CD14-positive monocyte (primary cell): ENCODE results near the gene PRKCA. TPM values are rescaled to one million over a fixed set of nuclear protein-coding genes. Genes with fewer than 3 reads are reported as not detected.

Experiments used
- DNase-seq, 3 donors: peaks; one replicate each; pipeline ENCODE4 v3.0.0-alpha.2; 2011 to 2022
- H2AFZ ChIP-seq: 2 replicates; pipeline ENCODE4 v1.6.0; 2012; ENCODE audit warnings: mild to moderate bottlenecking, low read depth, low read length, inconsistent platforms; ENCODE audit not compliant: insufficient read depth, poor library complexity, severe bottlenecking
- H3K27ac ChIP-seq, 2 donors: 1 replicate in 1 of 2; 2 replicates in 1 of 2; pipeline ENCODE4 v1.5.1; 2012 to 2013; ENCODE audit warnings: low read length in 2 of 2, control low read depth in 1 of 2, inconsistent platforms in 1 of 2, low read depth in 1 of 2, mild to moderate bottlenecking in 1 of 2
- H3K27me3 ChIP-seq, 2 donors: one replicate each; pipeline versions ENCODE4 v1.6.0 to v1.6.1; 2011 to 2013; ENCODE audit warnings: low read length in 2 of 2; ENCODE audit not compliant: control insufficient read depth in 2 of 2, insufficient read depth in 2 of 2
- H3K36me3 ChIP-seq, 2 donors: replicated peaks in 1 of 2; 1 replicate in 1 of 2; 2 replicates in 1 of 2; pipeline versions ENCODE4 v1.5.1 to v1.6.1; 2012 to 2013; ENCODE audit warnings: low read length in 2 of 2, control low read depth in 1 of 2, inconsistent platforms in 1 of 2, mild to moderate bottlenecking in 1 of 2; ENCODE audit not compliant: insufficient read depth in 2 of 2, control insufficient read depth in 1 of 2
- H3K4me1 ChIP-seq, 2 donors: 1 replicate in 1 of 2; 2 replicates in 1 of 2; pipeline versions ENCODE4 v1.5.1 to v1.6.1; 2012 to 2013; ENCODE audit warnings: low read length in 2 of 2, control low read depth in 1 of 2, inconsistent platforms in 1 of 2, mild to moderate bottlenecking in 1 of 2, moderate library complexity in 1 of 2; ENCODE audit not compliant: insufficient read depth in 2 of 2, control insufficient read depth in 1 of 2
- H3K4me2 ChIP-seq: replicated peaks from 2 replicates; pipeline ENCODE3; 2012; ENCODE audit warnings: low read length, moderate library complexity, mild to moderate bottlenecking; ENCODE audit not compliant: poor library complexity, severe bottlenecking; ENCODE audit errors: extremely low read depth
- H3K4me3 ChIP-seq, 3 experiments: fragments of 200-600 bp in 1 of 3; sonication (generic) in 1 of 3; replicated peaks in 1 of 3; 1 replicate in 2 of 3; 2 replicates in 1 of 3; pipeline ENCODE4 v1.5.1; 2011 to 2013; ENCODE audit warnings: low read length in 3 of 3, mild to moderate bottlenecking in 3 of 3, control low read depth in 2 of 3, low read depth in 2 of 3, inconsistent platforms in 1 of 3, moderate library complexity in 1 of 3
- H3K79me2 ChIP-seq: 2 replicates; pipeline ENCODE4 v1.6.0; 2012; ENCODE audit warnings: mild to moderate bottlenecking, control low read depth, inconsistent platforms, low read length, moderate library complexity; ENCODE audit not compliant: insufficient read depth
- H3K9ac ChIP-seq: 2 replicates; pipeline ENCODE4 v1.6.0; 2017; ENCODE audit warnings: low read length, mild to moderate bottlenecking; ENCODE audit not compliant: insufficient read depth, poor library complexity, severe bottlenecking
- H3K9me3 ChIP-seq, 2 donors: replicated peaks in 1 of 2; 1 replicate in 1 of 2; 2 replicates in 1 of 2; pipeline versions ENCODE4 v1.5.1 to v1.6.1; 2012 to 2013; ENCODE audit warnings: low read length in 2 of 2, control low read depth in 1 of 2; ENCODE audit not compliant: control insufficient read depth in 1 of 2, insufficient read depth in 1 of 2
- H4K20me1 ChIP-seq: 2 replicates; pipeline ENCODE4 v1.6.0; 2012; ENCODE audit warnings: mild to moderate bottlenecking, low read length, control low read depth, moderate library complexity; ENCODE audit not compliant: insufficient read depth
- H3K27ac Mint-ChIP-seq, 7 donors: one replicate each; pipeline ENCODE4 v1.8.0; 2020; ENCODE audit warnings: mild to moderate bottlenecking in 7 of 7, mixed read lengths in 7 of 7, moderate library complexity in 6 of 7, inconsistent platforms in 2 of 7
- H3K27me3 Mint-ChIP-seq, 3 donors: one replicate each; pipeline ENCODE4 v1.8.0; 2021 to 2022; ENCODE audit warnings: low read depth in 3 of 3, mild to moderate bottlenecking in 3 of 3, mixed read lengths in 3 of 3, moderate library complexity in 3 of 3, inconsistent platforms in 1 of 3
- H3K36me3 Mint-ChIP-seq, 2 donors: one replicate each; pipeline ENCODE4 v1.8.0; 2020; ENCODE audit warnings: mixed read lengths in 2 of 2, inconsistent platforms in 1 of 2, mild to moderate bottlenecking in 1 of 2
- H3K4me1 Mint-ChIP-seq: one replicate; pipeline ENCODE4 v1.8.0; 2020; ENCODE audit warnings: mild to moderate bottlenecking, mixed read lengths
- H3K4me3 Mint-ChIP-seq, 2 donors: one replicate each; pipeline ENCODE4 v1.8.0; 2020; ENCODE audit warnings: mild to moderate bottlenecking in 2 of 2, mixed read lengths in 2 of 2, moderate library complexity in 1 of 2
- H3K9me3 Mint-ChIP-seq, 7 donors: one replicate each; pipeline ENCODE4 v1.8.0; 2020 to 2022; ENCODE audit warnings: mixed read lengths in 7 of 7, mild to moderate bottlenecking in 6 of 7, moderate library complexity in 6 of 7, inconsistent platforms in 2 of 7
- CTCF ChIP-seq: fragments of 200-600 bp; IDR thresholded peaks from one replicate; pipeline ENCODE4 v1.8.0; 2022; ENCODE audit warnings: antibody characterized with exemption, mild to moderate bottlenecking
- WGBS: methylation state at CpG from one replicate; pipeline ENCODE4 v1.1.5; 2013; ENCODE audit warnings: missing lambda C conversion rate; ENCODE audit not compliant: insufficient coverage; 5-methylcytosine and 5-hydroxymethylcytosine counted together
- intact Hi-C, 2 donors: fragments of 100-400 bp; cut with micrococcal nuclease; formaldehyde crosslinking; loops; one replicate each; pipeline versions ENCODE4 v1.15.0 to v1.15.1; 2023
- polyA plus RNA-seq, 3 donors: library from polyadenylated mRNA; depleted of rRNA in 1 of 3; unstranded in 2 of 3; stranded (reverse) in 1 of 3; fragments of 300-500 nt in 2 of 3; fragments of >200 nt in 1 of 3; fragmentation: Illumina TruSeq in 2 of 3; gene quantifications; 1 replicate in 2 of 3; 2 replicates in 1 of 3; pipeline ENCODE4 v1.2.3, GENCODE V29; 2012 to 2021

The PRKCA gene
- polyA plus RNA-seq, 3 donors, result 0.22 to 7.1 (median 0.30) TPM

GRCh38 chr17:66713533-66714042, 411.2 kb downstream of the PRKCA start:
- no peak for DNase-seq
- H3K36me3 Mint-ChIP-seq, result peaks cover 9 to 28% of the 10 kb centered on the region in 2 donors
- H3K4me2 ChIP-seq, result no peak overlapping the region
- no peak overlapping the region for H3K9ac ChIP-seq
- H3K27ac Mint-ChIP-seq, result no peak overlapping the region
- H3K27me3 ChIP-seq, result no peaks in the 10 kb centered on the region
- no peak for TF ChIP-seq CTCF
- H3K4me3 Mint-ChIP-seq, result no peak overlapping the region
- no peaks in the 10 kb centered on the region for H3K9me3 ChIP-seq
- peaks cover 0 to 8% of the 10 kb centered on the region in 2 donors for H3K36me3 ChIP-seq
- peaks cover 0 to 3% (median 0%) of the 10 kb centered on the region in 7 donors for H3K9me3 Mint-ChIP-seq
- no peaks in the 10 kb centered on the region for H3K27me3 Mint-ChIP-seq
- H3K4me1 Mint-ChIP-seq, result no peaks in the 10 kb centered on the region
- intact Hi-C loops, result loop anchor here in 1 of 2 donors (2.0 kb wide), 1 partner anchor 195 kb away; no protein-coding TSS in a partner anchor
- H3K27ac ChIP-seq, result no peak overlapping the region
- no peaks in the 10 kb centered on the region for H3K4me1 ChIP-seq
- no peak overlapping the region for H2AFZ ChIP-seq
- no peaks in the 10 kb centered on the region for H3K79me2 ChIP-seq
- H3K4me3 ChIP-seq, result no peak overlapping the region
- WGBS, result 90% methylated on average over 5 of the region's 6 CpGs
- no peaks in the 10 kb centered on the region for H4K20me1 ChIP-seq

GRCh38 chr17:66714046-66715023, 411.9 kb downstream of the PRKCA start:
- H3K9me3 Mint-ChIP-seq, result peaks cover 0 to 3% (median 0%) of the 10 kb centered on the region in 7 donors
- no peaks in the 10 kb centered on the region for H3K9me3 ChIP-seq
- WGBS, result 95% methylated on average over 13 of the region's 17 CpGs
- no peak overlapping the region for H3K4me3 Mint-ChIP-seq
- H3K36me3 ChIP-seq, result peaks cover 0 to 8% of the 10 kb centered on the region in 2 donors
- no peak overlapping the region for H3K9ac ChIP-seq
- no peak overlapping the region for H3K4me3 ChIP-seq
- no peak for TF ChIP-seq CTCF
- peaks cover 9 to 29% of the 10 kb centered on the region in 2 donors for H3K36me3 Mint-ChIP-seq
- H3K4me1 Mint-ChIP-seq, result no peaks in the 10 kb centered on the region
- H3K79me2 ChIP-seq, result no peaks in the 10 kb centered on the region
- H3K27me3 ChIP-seq, result no peaks in the 10 kb centered on the region
- no peak overlapping the region for H3K4me2 ChIP-seq
- H3K27me3 Mint-ChIP-seq, result no peaks in the 10 kb centered on the region
- H2AFZ ChIP-seq, result no peak overlapping the region
- H3K27ac Mint-ChIP-seq, result no peak overlapping the region
- no peaks in the 10 kb centered on the region for H4K20me1 ChIP-seq
- no peaks in the 10 kb centered on the region for H3K4me1 ChIP-seq
- no peak for DNase-seq
- no peak overlapping the region for H3K27ac ChIP-seq
- intact Hi-C loops, result loop anchor here in 1 of 2 donors (2.0 kb wide), 1 partner anchor 194 kb away; no protein-coding TSS in a partner anchor
